PC-9 (cell line): ENCODE data around the gene CMPK2. TPM values are rescaled to one million over a fixed set of nuclear protein-coding genes. Genes with fewer than 3 reads are reported as not detected.

Experiments used
- BruUV-seq: library from RNA; stranded (reverse); fragments of 400-500 nt; replicated peaks from 2 replicates; lab custom pipeline; 2021; lab: Mats Ljungman, UMichigan
- CTCF ChIA-PET: fragments of 300-600 bp; sonication (Branson Sonifier 250); formaldehyde crosslinking; loops from one replicate; lab custom pipeline; 2022; ENCODE audit warnings: antibody characterized with exemption; lab: Charles Lee
- POLR2A ChIA-PET: fragments of 300-600 bp; sonication (Branson Sonifier 250); formaldehyde crosslinking; loops from one replicate; lab custom pipeline; 2022; ENCODE audit warnings: antibody characterized with exemption; ENCODE audit not compliant: unreplicated experiment; lab: Charles Lee
- DNase-seq, 2 experiments: peaks; one replicate each; pipeline versions ENCODE4 v3.0.0 to v3.0.0-alpha.2; 2015 to 2022; ENCODE audit warnings: mixed read lengths in 1 of 2
- H2AFZ ChIP-seq: fragments of 200-600 bp; sonication (generic); 2 replicates; pipeline ENCODE4 v1.8.1; 2017; ENCODE audit warnings: antibody characterized with exemption
- H3F3A ChIP-seq: fragments of 200-600 bp; sonication (generic); 2 replicates; pipeline ENCODE4 v1.8.1; 2017; ENCODE audit warnings: antibody characterized with exemption, mild to moderate bottlenecking, low read depth; ENCODE audit not compliant: insufficient read depth
- H3K27ac ChIP-seq: fragments of 200-600 bp; sonication (generic); 2 replicates; pipeline ENCODE4 v1.6.1; 2016; ENCODE audit warnings: mixed run types
- H3K27me3 ChIP-seq: fragments of 200-600 bp; sonication (generic); 2 replicates; pipeline ENCODE4 v1.6.1; 2016; ENCODE audit warnings: low read depth, mixed run types; ENCODE audit not compliant: insufficient read depth
- H3K36me3 ChIP-seq: fragments of 200-600 bp; sonication (generic); 2 replicates; pipeline ENCODE4 v1.6.1; 2016; ENCODE audit warnings: low read depth, mixed run types
- H3K4me1 ChIP-seq: fragments of 200-600 bp; sonication (generic); replicated peaks from 2 replicates; pipeline ENCODE4 v1.6.1; 2016; ENCODE audit warnings: mixed run types; ENCODE audit not compliant: insufficient read depth
- H3K4me2 ChIP-seq: fragments of 200-600 bp; sonication (generic); 2 replicates; pipeline ENCODE4 v1.6.1; 2017; ENCODE audit warnings: mixed run types
- H3K4me3 ChIP-seq: fragments of 200-600 bp; sonication (generic); 2 replicates; pipeline ENCODE4 v1.6.1; 2016; ENCODE audit warnings: mixed run types
- H3K79me2 ChIP-seq: fragments of 200-600 bp; sonication (generic); 2 replicates; pipeline ENCODE4 v1.6.1; 2017; ENCODE audit warnings: low read depth, mixed run types
- H3K9me2 ChIP-seq: fragments of 200-600 bp; sonication (generic); 2 replicates; pipeline ENCODE4 v1.8.1; 2017; ENCODE audit warnings: mild to moderate bottlenecking; ENCODE audit not compliant: insufficient read depth
- H3K9me3 ChIP-seq: fragments of 200-600 bp; sonication (generic); 2 replicates; pipeline ENCODE4 v1.8.1; 2016; ENCODE audit warnings: low read depth; ENCODE audit not compliant: insufficient read depth
- H4K20me1 ChIP-seq: fragments of 200-600 bp; sonication (generic); 2 replicates; pipeline ENCODE4 v1.8.1; 2017; ENCODE audit not compliant: insufficient read depth
- CTCF ChIP-seq: fragments of 200-600 bp; sonication (generic); conservative IDR thresholded peaks from 2 replicates; pipeline ENCODE4 v1.6.1; 2017; ENCODE audit warnings: mixed run types, antibody characterized with exemption, mild to moderate bottlenecking, moderate library complexity
- EZH2 ChIP-seq: fragments of 200-600 bp; sonication (generic); IDR thresholded peaks from 2 replicates; pipeline ENCODE4 v1.8.0; 2017; ENCODE audit warnings: antibody characterized with exemption, low read depth
- intact Hi-C: fragments of 100-400 bp; cut with micrococcal nuclease; formaldehyde crosslinking; loops from one replicate; pipeline ENCODE4 v1.10.0; 2022; ENCODE audit not compliant: unreplicated experiment
- total RNA-seq: library from RNA; stranded (reverse); gene quantifications from 2 replicates; pipeline ENCODE4 v1.2.3, GENCODE V29; 2021

Gene CMPK2
- total RNA-seq, 1 experiment from 2014 or later, result not detected

- POLR2A ChIA-PET, result no interaction called here
- DNase-seq, result no peak
- Histone ChIP-seq H3F3A (no peaks in the 10 kb centered on the region), H3K79me2 (no peaks in the 10 kb centered on the region), H3K9me3 (no peaks in the 10 kb centered on the region), H3K27ac (no peak overlapping the region), H3K4me1 (peaks cover 6% of the 10 kb centered on the region; the same call in 1 of the 2 replicates), H3K9me2 (no peaks in the 10 kb centered on the region), H3K4me3 (no peak overlapping the region), H4K20me1 (no peaks in the 10 kb centered on the region; the same call in 1 of the 2 replicates), H3K4me2 (peak overlapping the region; percentile 88; the same call in 1 of the 2 replicates), H3K36me3 (no peaks in the 10 kb centered on the region), H3K27me3 (peaks cover 27% of the 10 kb centered on the region; the same call in 1 of the 2 replicates), H2AFZ (no peak overlapping the region)
- intact Hi-C loops, result no loop called here
- no TSS peak for BruUV-seq
- CTCF ChIA-PET, result no interaction called here
- TF ChIP-seq EZH2 (no peak), CTCF (no peak)
Observed at GRCh38 chr2:6864923-6865345, 773 bp downstream of the CMPK2 start.

- no peak for TF ChIP-seq CTCF
- no peak for TF ChIP-seq EZH2
- H3K4me3 ChIP-seq, result no peak overlapping the region
- no peak for DNase-seq
- H3F3A ChIP-seq, result no peaks in the 10 kb centered on the region
- H3K4me2 ChIP-seq, result no peak overlapping the region
- intact Hi-C loops, result no loop called here
- H3K9me2 ChIP-seq, result no peaks in the 10 kb centered on the region
- no peaks in the 10 kb centered on the region for H3K36me3 ChIP-seq
- no peaks in the 10 kb centered on the region for H3K9me3 ChIP-seq
- no peak overlapping the region for H2AFZ ChIP-seq
- no peaks in the 10 kb centered on the region for H3K79me2 ChIP-seq
- BruUV-seq, result no TSS peak
- no peak overlapping the region for H3K27ac ChIP-seq
- ChIA-PET POLR2A (no interaction called here), CTCF (no interaction called here)
- H3K27me3 ChIP-seq, result peaks cover 27% of the 10 kb centered on the region; the same call in 1 of the 2 replicates
- peaks cover 6% of the 10 kb centered on the region; the same call in 1 of the 2 replicates for H3K4me1 ChIP-seq
- H4K20me1 ChIP-seq, result no peaks in the 10 kb centered on the region; the same call in 1 of the 2 replicates
Observed at GRCh38 chr2:6864231-6864754, 1.4 kb downstream of the CMPK2 start.

- Histone ChIP-seq H2AFZ (no peak overlapping the region), H3K36me3 (no peaks in the 10 kb centered on the region), H4K20me1 (no peaks in the 10 kb centered on the region; the same call in 1 of the 2 replicates), H3K9me2 (no peaks in the 10 kb centered on the region), H3K4me2 (no peak overlapping the region), H3K79me2 (no peaks in the 10 kb centered on the region), H3F3A (no peaks in the 10 kb centered on the region), H3K27ac (no peak overlapping the region), H3K4me1 (peaks cover 6% of the 10 kb centered on the region; the same call in 1 of the 2 replicates), H3K4me3 (no peak overlapping the region), H3K9me3 (no peaks in the 10 kb centered on the region), H3K27me3 (peaks cover 27% of the 10 kb centered on the region; the same call in 1 of the 2 replicates)
- ChIA-PET CTCF (no interaction called here), POLR2A (no interaction called here)
- TF ChIP-seq CTCF (no peak), EZH2 (no peak)
- no TSS peak for BruUV-seq
- intact Hi-C loops, result no loop called here
- DNase-seq, result no peak
Observed at GRCh38 chr2:6863792-6864191, 1.9 kb downstream of the CMPK2 start.
